Retina (tissue), 1 donor: Measurements from ENCODE around the gene GLCCI1.

ENCODE experiments used
- DNase-seq: peaks from one replicate; pipeline ENCODE4 v3.0.0-alpha.2; 2016

GLCCI1 gene

DNA sequence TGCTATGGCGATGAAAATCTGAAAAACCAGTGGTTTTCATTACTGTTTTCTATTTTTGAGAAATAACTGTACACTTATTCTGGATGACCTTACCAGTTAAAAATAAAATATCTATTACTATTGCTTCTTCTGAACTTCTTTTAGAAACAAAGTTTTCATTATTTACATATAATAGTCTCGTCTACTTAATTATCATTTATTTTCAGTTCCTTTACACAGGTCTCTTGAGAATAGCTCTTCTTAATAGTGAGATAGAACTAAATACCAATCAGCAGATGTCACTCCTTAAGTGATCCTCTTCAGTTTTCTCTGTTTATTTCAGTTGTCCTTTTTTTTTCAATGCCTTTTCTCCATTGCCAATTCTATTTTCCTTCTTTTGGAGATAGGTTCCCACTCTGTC is 4.3 kb upstream of the GLCCI1 start:
- no peak for DNase-seq

DNA sequence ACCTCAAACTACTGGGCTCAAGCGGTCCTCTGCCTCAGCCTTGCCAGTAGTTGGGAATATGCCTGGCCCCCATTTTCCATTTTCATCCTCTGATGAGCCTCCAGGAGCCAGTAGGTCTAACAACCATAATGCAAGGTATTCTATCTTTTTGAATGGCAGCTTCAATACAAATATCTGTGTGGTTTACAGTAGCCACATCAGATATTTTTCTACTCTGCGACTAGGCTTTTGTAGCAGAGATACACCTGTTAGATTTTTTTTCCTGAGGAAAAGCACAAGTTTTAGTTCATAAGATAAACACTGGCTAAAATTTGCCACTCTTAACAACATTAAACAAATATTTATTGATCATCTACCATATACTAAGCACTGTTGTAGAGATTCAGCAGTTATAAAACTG is 3.9 kb upstream of the GLCCI1 start:
- no peak for DNase-seq

DNA sequence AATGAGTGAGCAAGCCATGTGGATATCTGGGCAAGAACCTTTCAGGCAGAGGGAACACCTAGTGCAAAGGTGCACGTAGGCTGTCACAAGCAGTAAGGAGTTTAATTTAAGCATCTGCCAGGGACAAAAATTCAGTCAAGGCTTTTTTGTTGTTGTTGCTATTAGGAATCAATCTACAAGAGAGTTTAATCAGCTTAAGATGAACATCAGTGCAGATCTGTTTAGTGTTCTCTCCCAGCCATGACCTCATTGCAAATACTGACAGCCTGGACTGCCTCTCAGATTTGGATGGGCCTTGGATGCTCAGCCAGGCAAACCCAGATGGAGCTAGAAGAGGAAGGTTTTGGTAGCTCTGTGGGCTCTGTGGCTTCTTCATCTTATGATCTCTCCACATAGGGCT is 3.3 kb upstream of the GLCCI1 start:
- DNase-seq, result no peak

DNA sequence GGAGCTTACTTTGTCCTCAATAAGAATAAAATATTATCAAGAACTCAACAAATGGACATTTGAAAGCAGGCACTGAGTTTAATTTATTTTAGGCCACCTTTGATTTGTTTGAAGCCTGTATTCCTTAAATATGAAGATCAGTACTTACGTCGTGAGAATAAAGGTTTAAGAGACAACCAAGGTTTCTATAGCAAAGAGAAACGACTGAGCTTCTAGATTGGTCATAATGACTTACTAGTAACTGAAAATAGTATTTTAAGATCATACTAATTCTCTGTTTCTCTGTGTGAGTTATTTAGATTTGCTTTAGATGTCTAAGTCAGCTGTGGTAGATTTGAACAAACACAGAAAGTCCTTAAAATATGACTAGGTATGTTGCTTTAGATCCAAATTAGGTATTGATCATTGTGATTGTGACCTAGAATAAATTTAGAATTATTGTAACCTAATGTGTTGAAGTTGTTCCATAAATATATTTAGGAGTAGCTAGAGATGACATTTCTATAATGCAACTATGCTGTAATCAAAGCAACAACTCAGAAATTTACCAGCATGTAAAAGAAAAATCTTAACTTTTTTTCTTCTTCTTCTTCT is 2.4 kb upstream of the GLCCI1 start:
- DNase-seq, result no peak

DNA sequence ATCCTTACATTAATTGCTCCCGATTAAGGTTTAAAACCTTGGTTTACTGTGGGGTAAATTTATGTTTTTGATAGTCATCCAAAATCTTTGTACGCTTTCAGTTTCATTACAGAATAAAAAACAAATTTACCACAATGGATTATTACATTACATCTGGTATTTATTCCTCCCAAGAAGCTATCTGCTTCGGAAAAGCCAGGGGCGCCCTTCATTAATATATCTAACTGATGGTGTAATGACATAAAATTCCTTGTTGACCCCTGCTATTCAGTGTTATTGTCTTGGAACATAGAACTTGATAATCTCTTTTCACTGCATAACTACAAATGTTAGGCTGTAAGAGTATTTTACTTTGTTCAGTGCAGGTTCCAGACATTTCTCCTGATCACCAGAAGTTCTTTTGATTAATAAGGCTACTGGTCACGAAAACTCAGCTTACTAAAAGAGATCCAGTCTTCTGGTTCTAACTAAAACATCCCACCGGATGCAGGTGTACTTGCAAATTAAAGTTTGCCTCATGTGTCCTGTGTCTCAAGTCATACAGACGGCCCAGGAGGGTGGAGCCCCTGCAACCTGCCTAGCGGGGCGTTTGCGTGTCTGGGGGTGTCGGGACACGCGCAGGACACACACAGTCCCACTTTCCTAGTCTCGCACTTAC is 581 bp upstream of the GLCCI1 start:
- no peak for DNase-seq

DNA sequence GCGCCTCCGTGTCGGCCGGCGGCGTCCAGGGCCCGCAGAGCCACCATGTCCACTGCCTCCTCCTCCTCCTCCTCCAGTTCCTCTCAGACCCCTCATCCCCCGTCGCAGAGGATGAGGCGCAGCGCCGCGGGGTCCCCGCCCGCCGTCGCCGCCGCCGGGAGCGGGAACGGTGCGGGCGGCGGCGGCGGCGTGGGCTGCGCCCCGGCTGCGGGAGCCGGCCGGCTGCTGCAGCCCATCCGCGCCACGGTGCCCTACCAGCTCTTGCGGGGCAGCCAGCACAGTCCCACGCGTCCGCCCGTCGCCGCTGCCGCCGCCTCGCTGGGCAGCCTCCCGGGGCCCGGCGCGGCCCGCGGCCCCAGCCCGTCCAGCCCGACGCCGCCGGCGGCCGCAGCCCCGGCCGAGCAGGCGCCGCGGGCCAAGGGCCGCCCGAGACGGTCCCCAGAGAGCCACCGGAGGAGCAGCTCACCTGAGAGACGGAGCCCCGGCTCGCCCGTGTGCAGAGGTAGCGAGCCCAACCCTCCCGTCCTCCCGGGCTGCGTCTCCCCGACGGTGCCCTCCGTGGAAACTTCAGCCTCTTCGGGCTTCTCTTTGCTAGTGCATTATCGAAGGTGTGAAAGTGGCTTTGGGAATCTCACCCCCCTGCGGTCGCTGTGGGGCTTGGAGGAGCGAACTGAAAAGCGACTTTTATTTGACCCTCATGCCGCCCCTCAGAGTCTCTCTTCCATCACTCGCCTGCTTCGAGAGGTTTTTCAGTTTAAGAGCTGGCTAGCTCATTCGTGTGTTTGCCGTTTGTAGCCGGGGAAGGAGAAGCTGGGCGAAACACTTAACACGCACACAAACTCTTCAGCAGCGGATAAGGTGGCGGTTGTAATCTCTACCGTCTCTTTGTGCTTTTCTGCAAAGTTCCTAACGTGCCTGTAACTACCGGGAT is 975 bp downstream of the GLCCI1 start:
- peak; percentile 84 for DNase-seq

DNA sequence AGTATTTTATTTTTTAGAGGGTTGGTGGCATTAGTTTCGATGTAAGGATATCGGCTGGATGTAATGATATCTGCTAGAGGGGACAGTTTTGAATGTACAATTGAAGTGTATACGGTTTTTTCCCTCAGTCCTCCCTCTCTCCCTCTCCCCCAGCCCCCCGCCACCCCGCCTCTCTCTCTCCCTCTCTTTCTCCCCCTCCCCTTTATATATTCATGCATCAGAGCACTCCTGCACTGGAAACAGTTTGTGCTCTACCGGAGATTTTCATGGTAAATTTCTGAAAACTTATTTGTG is 1.6 kb downstream of the GLCCI1 start:
- peak; percentile 74 for DNase-seq

DNA sequence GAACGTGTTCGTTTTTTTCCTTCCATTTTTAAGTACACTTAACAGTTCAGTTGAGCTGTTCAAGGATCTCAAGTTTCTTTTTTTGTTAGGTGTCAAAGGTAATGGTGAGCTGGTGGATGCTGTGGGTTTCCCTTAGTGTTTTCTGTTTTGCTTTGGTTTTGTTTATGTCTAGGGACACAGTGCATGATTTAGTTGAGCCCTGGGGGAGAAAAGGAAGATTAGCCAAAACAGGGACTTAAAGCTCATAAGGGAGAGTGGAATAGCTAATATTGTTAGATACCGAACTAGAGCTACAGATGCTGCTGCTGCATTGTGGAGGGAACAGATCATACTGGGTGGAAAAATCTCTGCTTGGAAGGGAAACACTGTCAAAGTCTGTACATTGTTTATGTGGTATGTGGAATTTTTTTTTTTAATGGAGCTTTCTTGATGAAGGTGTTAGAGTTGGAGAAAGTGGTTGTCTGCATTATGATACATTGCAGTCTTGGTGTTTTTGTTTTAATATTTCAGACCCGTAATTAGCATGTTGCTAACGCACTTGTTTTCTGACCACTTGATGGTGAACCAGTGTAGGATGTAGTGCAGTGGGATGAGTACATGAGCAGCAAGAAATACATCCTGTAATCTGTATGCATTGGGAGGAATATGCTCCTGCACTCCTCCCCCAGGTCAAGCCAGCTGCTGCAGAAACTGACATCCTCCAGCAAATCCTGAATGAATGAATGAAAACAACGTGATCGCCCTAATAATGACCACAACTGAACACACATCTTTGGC is 2.1 kb downstream of the GLCCI1 start:
- DNase-seq, result peak; percentile 57

DNA sequence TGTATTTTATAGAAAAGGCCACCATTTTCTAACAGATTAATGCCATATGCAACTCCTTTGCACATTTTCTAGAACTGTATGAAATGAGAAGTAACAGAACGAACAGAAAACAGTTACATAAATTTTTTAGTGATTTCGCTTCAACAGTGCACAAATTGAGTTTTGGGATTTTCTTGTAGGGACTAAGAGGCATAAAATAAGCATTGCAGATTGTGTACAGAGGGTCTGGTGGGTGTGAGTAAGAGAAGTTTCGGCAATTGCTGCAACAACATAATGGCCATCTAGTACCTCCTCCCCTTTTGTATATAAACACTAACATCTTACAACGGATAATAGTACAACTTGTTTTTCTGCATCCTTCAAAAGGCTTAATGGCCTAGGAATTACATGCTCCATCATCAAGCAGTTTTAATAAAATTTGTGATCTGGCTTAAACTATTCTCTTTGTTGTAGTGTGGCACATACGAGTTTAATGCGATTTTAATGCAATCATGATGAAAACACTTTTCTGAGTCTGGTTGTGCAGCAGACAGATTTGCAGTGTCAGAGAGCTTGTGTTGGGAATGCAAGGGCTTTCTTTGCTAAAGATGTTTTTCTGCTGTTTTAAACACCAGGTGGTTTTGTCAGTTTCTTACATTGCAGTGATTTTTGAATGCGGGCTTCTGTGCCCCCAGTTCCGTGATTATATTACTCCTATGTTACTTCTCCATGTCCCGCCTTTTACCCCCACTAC is 2.9 kb downstream of the GLCCI1 start:
- DNase-seq, result peak; percentile 53

DNA sequence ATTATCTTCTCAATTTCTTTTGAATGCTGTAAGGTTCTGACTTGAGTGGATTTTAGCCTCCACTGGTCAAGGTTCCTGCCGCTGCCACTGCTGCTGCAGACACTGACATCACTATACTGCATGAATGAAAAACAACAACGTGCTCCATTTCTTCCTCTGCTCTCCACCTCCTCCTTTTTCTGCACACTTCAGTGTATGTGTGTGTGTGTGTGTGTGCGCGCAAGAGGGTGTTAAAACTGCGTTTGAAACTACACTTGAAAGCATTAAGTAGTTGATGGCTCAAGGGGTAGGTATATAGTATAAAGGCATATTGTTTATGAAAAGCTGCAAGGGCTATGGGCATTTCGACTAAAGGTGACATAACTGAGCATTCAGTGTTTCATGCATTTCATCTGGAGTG is 3.5 kb downstream of the GLCCI1 start:
- peak; percentile 59 for DNase-seq

DNA sequence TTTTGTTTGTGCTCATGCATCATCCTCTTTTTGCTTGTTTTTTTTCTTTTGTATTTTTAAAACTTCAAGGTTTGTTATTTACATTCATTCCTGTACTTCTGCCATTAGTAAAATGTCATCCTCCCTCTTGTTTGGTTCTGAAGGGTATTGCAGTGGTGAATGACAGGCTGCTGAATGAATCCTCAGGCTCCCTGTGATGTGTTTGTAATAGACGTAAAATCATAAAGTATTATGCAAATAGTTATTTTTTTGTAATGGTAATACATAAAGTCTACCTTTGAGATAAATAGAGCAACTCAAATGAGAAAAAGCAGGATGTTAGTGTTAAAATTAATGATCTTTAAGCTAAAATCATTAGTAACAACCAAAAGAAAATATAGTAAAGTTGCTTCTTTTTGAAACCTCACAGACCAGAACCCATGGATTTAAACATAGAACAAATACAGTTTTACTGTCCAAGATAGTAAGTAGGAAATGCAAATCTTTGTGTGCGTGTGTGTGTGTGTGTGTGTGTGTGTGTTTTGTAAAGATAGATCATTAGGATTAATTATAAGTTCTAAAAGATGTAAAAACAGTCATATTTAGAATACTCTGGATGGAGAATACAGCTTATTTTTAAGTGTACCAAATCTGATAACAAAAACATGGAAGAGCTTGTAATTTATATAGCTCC is 4.5 kb downstream of the GLCCI1 start:
- DNase-seq, result peak; percentile 9

DNA sequence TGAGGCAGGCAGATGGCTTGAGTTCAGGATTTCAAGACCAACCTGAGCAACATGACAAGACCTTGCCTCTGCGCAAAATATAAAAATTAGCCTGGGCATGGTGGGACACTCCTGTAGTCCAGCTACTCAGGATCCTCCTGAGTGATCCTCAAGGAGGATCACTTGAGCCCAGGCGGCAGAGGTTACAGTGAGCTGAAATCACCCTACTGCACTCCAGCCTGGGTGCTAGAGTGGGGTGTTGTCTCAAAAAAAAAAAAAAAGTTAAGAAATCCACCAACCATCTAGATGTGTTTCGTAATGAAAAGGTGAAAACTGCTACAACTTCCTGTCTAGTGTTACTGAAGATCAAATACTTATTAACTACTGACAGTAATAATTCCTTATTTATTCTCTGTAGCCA is 8.1 kb downstream of the GLCCI1 start:
- no peak for DNase-seq

DNA sequence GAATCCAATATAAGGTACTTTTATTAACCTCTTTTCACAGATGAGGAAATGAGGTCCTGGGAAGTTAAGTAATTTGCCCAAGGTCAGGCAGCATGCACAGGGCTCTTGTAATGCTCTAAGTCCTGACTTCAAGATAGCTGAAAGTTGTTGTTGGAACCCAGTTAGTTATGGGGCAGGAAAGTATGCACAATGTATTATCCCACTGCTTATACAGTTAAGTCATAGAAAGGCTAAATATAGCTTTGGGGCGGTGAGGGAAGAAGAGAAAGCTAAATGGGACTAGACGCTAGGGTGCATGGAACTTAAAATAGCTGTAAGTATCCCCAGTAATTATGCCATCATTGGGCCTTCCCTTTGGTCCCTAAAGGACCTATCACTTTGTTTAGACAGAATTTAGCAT is 9.2 kb downstream of the GLCCI1 start:
- no peak for DNase-seq

DNA sequence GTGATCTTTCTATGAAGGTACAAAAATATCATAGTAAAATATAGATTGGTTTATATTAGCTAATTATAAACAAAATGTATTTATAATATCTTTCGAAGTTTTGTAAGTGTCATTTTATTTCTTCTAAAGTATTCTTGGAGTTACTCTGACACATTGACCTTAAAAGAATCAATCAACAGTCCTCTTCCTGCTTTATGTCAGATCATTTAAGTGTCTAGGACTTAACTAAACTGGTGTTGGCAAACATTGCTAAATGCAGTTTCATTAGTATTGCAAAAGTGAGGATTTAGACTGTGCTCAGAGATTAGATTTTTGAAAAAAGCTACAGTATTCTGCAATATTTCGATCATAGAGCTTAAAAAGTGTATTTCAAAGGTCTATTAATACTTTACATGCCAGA is 10.3 kb downstream of the GLCCI1 start:
- no peak for DNase-seq

DNA sequence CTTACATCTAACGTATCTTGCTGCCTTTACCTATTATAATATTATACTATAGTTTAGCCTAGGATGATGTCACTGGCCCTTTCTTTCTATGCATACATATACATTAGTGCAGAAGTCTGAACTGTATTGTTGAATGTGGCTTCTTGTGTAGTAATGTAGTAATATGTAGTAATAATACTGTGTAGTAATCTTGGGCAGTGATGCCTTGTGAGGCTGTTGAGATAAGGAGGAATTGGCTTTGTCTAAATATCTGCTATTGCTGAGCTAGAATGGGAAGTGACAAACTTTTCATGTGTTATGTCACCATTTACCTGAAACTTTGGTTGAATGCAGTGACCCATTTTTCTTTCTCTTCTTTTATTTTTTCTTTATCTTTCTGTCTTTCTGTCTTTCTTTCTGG is 11.0 kb downstream of the GLCCI1 start:
- no peak for DNase-seq

DNA sequence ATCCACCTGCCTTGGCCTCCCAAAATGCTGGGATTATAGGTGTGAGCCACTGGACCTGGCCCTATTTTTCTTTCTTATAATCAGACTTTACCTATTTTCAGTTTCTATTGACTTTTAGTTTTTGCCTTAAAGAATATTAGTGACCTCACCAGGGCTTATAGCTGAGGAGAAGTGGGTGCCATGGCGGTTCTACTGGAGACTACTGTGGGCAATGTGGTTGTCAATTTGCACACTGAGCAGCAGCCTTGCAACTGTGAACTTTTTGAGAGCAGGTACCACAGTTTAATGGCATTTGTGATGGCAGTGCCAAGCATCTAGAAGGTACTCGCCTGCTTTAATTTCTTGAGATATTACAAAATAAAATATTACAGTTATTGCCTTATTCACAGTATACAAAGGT is 11.5 kb downstream of the GLCCI1 start:
- DNase-seq, result no peak

DNA sequence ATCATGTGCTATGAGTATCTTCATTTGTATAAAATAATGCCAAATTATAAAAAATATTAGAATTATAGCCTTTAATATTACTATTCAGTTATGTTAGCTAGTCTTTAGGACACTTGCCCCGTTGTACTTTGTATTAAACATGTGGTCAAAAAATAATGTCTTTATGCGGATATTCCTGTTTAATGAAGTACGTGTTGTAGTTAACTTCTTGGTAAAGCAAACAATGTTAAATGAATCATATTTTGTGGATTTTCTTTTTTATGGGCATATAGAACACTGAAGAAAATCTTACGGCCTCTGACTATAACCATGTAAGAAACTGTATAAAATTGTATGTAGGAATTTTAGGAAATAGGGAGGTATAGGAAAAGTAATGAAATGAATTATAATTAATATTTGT is 14.3 kb downstream of the GLCCI1 start:
- no peak for DNase-seq

DNA sequence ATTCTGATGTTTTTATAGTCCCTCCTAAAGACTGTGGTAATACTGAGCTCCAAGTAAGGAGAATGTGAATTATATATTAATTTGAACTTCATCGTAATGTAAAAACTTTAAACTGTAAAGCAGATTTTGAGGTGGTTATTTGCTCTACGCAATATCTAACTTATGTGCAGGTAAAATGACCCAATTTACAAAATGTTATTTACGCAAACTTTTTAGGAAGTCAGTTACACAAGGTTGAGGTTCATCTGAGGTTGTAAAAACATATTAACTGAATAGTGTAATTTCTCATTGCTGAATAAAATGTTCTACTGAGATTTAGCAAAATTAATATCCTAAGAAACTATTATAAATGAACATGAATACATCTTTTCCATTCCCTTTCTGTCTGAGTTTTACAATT is 15.8 kb downstream of the GLCCI1 start:
- DNase-seq, result no peak

DNA sequence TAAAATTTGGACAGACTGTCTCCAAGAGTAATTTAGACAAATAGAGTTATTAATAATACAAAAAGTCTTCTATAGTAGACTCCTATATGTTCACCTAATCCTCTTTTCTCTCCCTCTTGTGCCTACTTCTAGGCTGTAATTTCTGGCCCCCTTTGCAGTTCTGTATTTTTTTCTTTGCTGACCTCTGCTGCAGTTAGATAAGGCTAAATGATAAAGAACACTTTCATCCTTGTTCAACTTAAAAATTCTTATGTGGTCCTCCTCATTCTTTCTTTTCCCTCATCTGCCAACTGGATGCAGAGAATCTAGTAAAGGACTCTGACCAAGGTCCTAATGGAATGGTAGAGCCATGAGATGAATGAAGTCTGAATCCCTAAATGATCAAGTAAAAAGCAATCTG is 20.1 kb downstream of the GLCCI1 start:
- no peak for DNase-seq

DNA sequence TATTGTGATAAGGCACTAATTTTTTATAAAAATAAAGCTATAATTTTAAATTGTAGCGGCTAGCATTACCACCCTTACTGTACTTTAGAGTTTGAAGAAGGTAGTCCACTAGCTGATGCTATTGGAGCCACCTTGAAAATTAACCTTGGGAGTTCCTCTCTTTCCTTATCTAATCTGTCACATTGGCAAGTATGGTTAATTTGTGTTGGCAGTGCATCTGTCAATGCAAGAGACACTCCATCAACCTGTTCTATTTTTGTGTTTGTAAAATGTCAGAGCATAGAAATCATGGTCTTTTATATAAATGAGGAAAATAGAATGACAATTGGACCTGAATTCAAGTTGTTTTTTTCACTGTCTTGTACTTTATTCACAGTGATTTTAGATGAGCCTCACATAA is 20.5 kb downstream of the GLCCI1 start:
- DNase-seq, result no peak

DNA sequence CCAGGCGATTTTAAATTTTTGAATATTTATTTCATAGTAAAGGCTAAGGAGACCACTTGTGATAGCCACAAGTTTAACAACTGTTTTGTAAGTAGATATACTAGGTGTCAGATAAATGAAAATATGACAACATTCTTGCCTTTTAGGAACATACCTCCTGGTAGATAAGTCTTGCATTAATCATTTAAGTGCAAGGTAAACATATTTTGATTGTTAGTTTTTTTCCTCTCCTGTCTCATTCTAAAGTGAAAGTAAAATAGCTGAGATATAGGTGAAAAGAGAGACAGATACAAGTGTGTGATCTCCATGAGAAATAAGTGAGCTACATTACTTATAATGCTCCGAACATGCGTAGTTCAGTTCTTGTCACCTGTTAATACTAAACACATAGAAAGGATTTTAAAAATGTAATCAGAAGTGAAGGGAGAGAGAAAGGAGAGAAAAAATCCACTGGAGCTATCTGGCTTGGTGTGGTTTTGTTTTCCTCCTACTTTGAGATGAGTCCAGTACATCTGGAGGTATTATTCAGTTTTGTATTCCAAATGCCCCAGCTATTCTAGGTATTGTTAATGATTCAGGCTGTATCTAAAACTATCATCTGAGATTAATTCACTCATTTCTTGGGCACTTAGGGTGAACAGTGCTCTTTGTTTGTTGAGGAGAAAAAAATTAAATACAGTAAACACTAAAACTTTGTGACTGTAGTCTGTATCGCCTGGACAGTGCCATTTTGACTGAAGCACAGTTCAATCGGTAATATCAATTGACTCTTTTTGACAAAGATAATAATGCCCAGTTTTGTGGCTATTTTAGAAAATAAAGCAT is 21.2 kb downstream of the GLCCI1 start:
- DNase-seq, result no peak

DNA sequence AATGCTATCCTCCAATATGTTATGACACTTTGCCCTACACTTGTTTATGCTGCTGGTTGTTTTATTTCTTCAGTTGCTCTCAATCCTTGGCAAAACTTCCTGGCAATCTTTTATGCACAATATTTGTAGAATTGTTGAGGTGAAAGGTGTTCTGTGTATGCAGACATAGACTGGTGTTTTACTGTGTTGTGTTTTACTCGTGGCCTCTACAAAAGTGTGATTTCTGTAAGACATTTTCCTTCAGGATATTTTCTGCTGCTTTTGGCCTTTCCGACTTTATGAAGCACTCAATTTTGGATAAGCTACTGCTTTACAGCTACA is 21.8 kb downstream of the GLCCI1 start:
- DNase-seq, result no peak
